SK-N-SH treated with all-trans-retinoic acid at 6 μM for 48 hours (cell line): ENCODE measurements around the gene CSTF2T.

Experiments
- ATAC-seq: fragments of 200-7000 bp; cut with Tn5 transposase; 3 replicates; pipeline ENCODE4 v1.9.1; 2020; ENCODE audit warnings: mild to moderate bottlenecking, moderate library complexity
- ARNTL ChIP-seq: fragments of 450-650 bp; formaldehyde crosslinking; IDR thresholded peaks from 2 replicates; pipeline ENCODE4 v1.5.0; 2020; ENCODE audit warnings: low read depth, mild to moderate bottlenecking, moderate library complexity, borderline replicate concordance
- BACH2 ChIP-seq: fragments of 250-450 bp; sonication (Bioruptor Pico); IDR thresholded peaks from 2 replicates; pipeline ENCODE4 v1.9.0; 2021; ENCODE audit warnings: mild to moderate bottlenecking, borderline replicate concordance
- CREB5 ChIP-seq: fragments of 250-450 bp; sonication (Bioruptor Pico); IDR thresholded peaks from 2 replicates; pipeline ENCODE4 v1.5.1; 2020; ENCODE audit warnings: low read depth, mild to moderate bottlenecking, moderate library complexity
- CSDC2 ChIP-seq: fragments of 250-450 bp; sonication (Bioruptor Pico); IDR thresholded peaks from 2 replicates; pipeline ENCODE4 v1.5.0; 2020; ENCODE audit warnings: mild to moderate bottlenecking, moderate library complexity
- ESRRG ChIP-seq: fragments of 250-450 bp; sonication (Bioruptor Pico); IDR thresholded peaks from 2 replicates; pipeline ENCODE4 v1.6.1; 2021; ENCODE audit warnings: mild to moderate bottlenecking
- ISL1 ChIP-seq: fragments of 250-450 bp; sonication (Bioruptor Pico); IDR thresholded peaks from 2 replicates; pipeline ENCODE4 v2.1.2; 2022; ENCODE audit warnings: mild to moderate bottlenecking, moderate library complexity
- OSR1 ChIP-seq: fragments of 250-450 bp; sonication (Bioruptor Pico); IDR thresholded peaks from 2 replicates; pipeline ENCODE4 v1.8.0; 2022; ENCODE audit warnings: moderate library complexity, mild to moderate bottlenecking, inconsistent platforms
- PPARA ChIP-seq: fragments of 250-450 bp; sonication (Bioruptor Pico); IDR thresholded peaks from 2 replicates; pipeline ENCODE4 v1.5.0; 2020; ENCODE audit warnings: mild to moderate bottlenecking, borderline replicate concordance
- RARB ChIP-seq: fragments of 250-450 bp; sonication (Bioruptor Pico); IDR thresholded peaks from 2 replicates; pipeline ENCODE4 v1.8.0; 2021; ENCODE audit warnings: mild to moderate bottlenecking, moderate library complexity
- SNAI2 ChIP-seq: fragments of 250-450 bp; sonication (Bioruptor Pico); IDR thresholded peaks from 2 replicates; pipeline ENCODE4 v1.5.0; 2020; ENCODE audit warnings: mild to moderate bottlenecking, moderate library complexity
- TCF4 ChIP-seq: fragments of 250-450 bp; sonication (Bioruptor Pico); IDR thresholded peaks from 2 replicates; pipeline ENCODE4 v1.8.0; 2021; ENCODE audit warnings: mild to moderate bottlenecking, moderate library complexity, borderline replicate concordance
- TOX ChIP-seq: fragments of 250-450 bp; sonication (Bioruptor Pico); IDR thresholded peaks from 2 replicates; pipeline ENCODE4 v1.8.0; 2021; ENCODE audit warnings: mild to moderate bottlenecking, moderate library complexity, borderline replicate concordance
- ZC3H10 ChIP-seq: fragments of 250-450 bp; sonication (Bioruptor Pico); IDR thresholded peaks from 2 replicates; pipeline ENCODE4 v1.5.1; 2021; ENCODE audit warnings: mild to moderate bottlenecking, moderate library complexity
- ZFP30 ChIP-seq: fragments of 450-650 bp; formaldehyde crosslinking; IDR thresholded peaks from 2 replicates; pipeline ENCODE4 v1.5.0; 2022; ENCODE audit warnings: mild to moderate bottlenecking, moderate library complexity
- ZNF565 ChIP-seq: fragments of 450-650 bp; formaldehyde crosslinking; conservative IDR thresholded peaks from 2 replicates; pipeline ENCODE4 v1.5.0; 2020; ENCODE audit warnings: low read depth, mild to moderate bottlenecking, moderate library complexity
- ZNF70 ChIP-seq: fragments of 450-650 bp; formaldehyde crosslinking; IDR thresholded peaks from 2 replicates; pipeline ENCODE4 v1.5.0; 2020; ENCODE audit warnings: mild to moderate bottlenecking, moderate library complexity
- ZNF8 ChIP-seq: fragments of 450-650 bp; formaldehyde crosslinking; IDR thresholded peaks from 2 replicates; pipeline ENCODE4 v1.5.0; 2020; ENCODE audit warnings: mild to moderate bottlenecking, moderate library complexity
- TF ChIP-seq, protein P1 (sequence below): fragments of 250-450 bp; sonication (Bioruptor Pico); IDR thresholded peaks from 2 replicates; pipeline ENCODE4 v1.5.0; 2020; ENCODE audit warnings: mild to moderate bottlenecking, moderate library complexity
- TF ChIP-seq, protein P2 (sequence below): fragments of 250-450 bp; sonication (Bioruptor Pico); IDR thresholded peaks from 2 replicates; pipeline ENCODE4 v1.8.0; 2020; ENCODE audit warnings: mild to moderate bottlenecking, moderate library complexity, borderline replicate concordance
- TF ChIP-seq, protein P3 (sequence below): fragments of 250-450 bp; sonication (Bioruptor Pico); IDR thresholded peaks from 2 replicates; pipeline ENCODE4 v1.8.0; 2021; ENCODE audit warnings: low read depth, mild to moderate bottlenecking, moderate library complexity, borderline replicate concordance

The CSTF2T gene

GRCh38 chr10:51699475-51700227, at the start of gene CSTF2T:
CSTF2T (minus strand) TSS chr10:51699595; CDS start chr10:51699549, 46 bp downstream.
- no peak for TF ChIP-seq OSR1 (CRISPR knock-in tag)
- 0 out of 2 replicates have a peak, but pooled peaks have one; percentile 44 for TF ChIP-seq CSDC2 (CRISPR knock-in tag)
- no peak for TF ChIP-seq ZNF70 (CRISPR knock-in tag)
- TF ChIP-seq, protein P1, sequence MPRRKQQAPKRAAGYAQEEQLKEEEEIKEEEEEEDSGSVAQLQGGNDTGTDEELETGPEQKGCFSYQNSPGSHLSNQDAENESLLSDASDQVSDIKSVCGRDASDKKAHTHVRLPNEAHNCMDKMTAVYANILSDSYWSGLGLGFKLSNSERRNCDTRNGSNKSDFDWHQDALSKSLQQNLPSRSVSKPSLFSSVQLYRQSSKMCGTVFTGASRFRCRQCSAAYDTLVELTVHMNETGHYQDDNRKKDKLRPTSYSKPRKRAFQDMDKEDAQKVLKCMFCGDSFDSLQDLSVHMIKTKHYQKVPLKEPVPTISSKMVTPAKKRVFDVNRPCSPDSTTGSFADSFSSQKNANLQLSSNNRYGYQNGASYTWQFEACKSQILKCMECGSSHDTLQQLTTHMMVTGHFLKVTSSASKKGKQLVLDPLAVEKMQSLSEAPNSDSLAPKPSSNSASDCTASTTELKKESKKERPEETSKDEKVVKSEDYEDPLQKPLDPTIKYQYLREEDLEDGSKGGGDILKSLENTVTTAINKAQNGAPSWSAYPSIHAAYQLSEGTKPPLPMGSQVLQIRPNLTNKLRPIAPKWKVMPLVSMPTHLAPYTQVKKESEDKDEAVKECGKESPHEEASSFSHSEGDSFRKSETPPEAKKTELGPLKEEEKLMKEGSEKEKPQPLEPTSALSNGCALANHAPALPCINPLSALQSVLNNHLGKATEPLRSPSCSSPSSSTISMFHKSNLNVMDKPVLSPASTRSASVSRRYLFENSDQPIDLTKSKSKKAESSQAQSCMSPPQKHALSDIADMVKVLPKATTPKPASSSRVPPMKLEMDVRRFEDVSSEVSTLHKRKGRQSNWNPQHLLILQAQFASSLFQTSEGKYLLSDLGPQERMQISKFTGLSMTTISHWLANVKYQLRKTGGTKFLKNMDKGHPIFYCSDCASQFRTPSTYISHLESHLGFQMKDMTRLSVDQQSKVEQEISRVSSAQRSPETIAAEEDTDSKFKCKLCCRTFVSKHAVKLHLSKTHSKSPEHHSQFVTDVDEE (CRISPR knock-in tag) = peak; percentile 66; the same call in 1 of the 2 replicates
- TF ChIP-seq, protein P2, sequence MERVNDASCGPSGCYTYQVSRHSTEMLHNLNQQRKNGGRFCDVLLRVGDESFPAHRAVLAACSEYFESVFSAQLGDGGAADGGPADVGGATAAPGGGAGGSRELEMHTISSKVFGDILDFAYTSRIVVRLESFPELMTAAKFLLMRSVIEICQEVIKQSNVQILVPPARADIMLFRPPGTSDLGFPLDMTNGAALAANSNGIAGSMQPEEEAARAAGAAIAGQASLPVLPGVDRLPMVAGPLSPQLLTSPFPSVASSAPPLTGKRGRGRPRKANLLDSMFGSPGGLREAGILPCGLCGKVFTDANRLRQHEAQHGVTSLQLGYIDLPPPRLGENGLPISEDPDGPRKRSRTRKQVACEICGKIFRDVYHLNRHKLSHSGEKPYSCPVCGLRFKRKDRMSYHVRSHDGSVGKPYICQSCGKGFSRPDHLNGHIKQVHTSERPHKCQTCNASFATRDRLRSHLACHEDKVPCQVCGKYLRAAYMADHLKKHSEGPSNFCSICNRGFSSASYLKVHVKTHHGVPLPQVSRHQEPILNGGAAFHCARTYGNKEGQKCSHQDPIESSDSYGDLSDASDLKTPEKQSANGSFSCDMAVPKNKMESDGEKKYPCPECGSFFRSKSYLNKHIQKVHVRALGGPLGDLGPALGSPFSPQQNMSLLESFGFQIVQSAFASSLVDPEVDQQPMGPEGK (CRISPR knock-in tag) = no peak
- no peak for TF ChIP-seq ZFP30 (CRISPR knock-in tag)
- TF ChIP-seq ARNTL = no peak
- no peak for TF ChIP-seq ESRRG (CRISPR knock-in tag)
- TF ChIP-seq, protein P3, sequence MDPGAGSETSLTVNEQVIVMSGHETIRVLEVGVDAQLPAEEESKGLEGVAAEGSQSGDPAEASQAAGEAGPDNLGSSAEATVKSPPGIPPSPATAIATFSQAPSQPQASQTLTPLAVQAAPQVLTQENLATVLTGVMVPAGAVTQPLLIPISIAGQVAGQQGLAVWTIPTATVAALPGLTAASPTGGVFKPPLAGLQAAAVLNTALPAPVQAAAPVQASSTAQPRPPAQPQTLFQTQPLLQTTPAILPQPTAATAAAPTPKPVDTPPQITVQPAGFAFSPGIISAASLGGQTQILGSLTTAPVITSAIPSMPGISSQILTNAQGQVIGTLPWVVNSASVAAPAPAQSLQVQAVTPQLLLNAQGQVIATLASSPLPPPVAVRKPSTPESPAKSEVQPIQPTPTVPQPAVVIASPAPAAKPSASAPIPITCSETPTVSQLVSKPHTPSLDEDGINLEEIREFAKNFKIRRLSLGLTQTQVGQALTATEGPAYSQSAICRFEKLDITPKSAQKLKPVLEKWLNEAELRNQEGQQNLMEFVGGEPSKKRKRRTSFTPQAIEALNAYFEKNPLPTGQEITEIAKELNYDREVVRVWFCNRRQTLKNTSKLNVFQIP = no peak
- no peak for TF ChIP-seq TOX (CRISPR knock-in tag)
- TF ChIP-seq ISL1 (CRISPR knock-in tag) = peak; percentile 28; the same call in 1 of the 2 replicates
- TF ChIP-seq RARB (CRISPR knock-in tag) = no peak
- no peak for TF ChIP-seq TCF4 (CRISPR knock-in tag)
- no peak for TF ChIP-seq ZNF565 (CRISPR knock-in tag)
- TF ChIP-seq CREB5 (CRISPR knock-in tag) = no peak
- no peak for TF ChIP-seq BACH2 (CRISPR knock-in tag)
- TF ChIP-seq, all 23 proteins: peak for 3
- peak; percentile 92 for ATAC-seq

- TF ChIP-seq ISL1 (CRISPR knock-in tag) = peak; percentile 24; the same call in 1 of the 2 replicates
- TF ChIP-seq CSDC2 (CRISPR knock-in tag) = no peak
- ATAC-seq = no peak
Measured at GRCh38 chr10:51748959-51749358, 49.6 kb upstream of the CSTF2T start.

DNA sequence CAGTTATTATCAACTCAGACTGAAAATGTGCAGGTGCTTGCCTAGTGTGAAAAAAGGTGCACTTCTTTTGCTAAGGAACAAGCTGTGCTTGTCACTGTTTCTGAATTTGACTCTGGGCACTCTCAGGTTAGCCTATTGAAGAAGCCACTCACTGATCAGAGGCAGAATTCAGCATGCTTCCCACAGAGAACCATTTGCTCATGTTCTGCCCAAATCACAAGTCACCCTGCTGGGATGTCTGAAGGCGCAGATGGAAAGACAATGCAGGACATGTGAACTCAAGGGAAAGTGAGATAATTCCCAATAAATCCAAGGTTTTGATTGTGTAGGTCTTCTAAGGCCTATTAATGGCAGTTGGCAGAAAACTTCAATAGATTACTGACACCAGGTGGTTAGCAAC, 47.8 kb upstream of the CSTF2T start:
- no peak for ATAC-seq
- TF ChIP-seq, protein P1 (CRISPR knock-in tag) = no peak
- TF ChIP-seq ZC3H10 (CRISPR knock-in tag) (no peak), PPARA (CRISPR knock-in tag) (no peak), ARNTL (no peak), RARB (CRISPR knock-in tag) (no peak), OSR1 (CRISPR knock-in tag) (no peak), TCF4 (CRISPR knock-in tag) (no peak), ZNF8 (no peak), BACH2 (CRISPR knock-in tag) (no peak), ZNF70 (CRISPR knock-in tag) (no peak), CREB5 (CRISPR knock-in tag) (no peak), TOX (CRISPR knock-in tag) (no peak), SNAI2 (no peak)
- TF ChIP-seq, protein P3 = no peak
